Subcutaneous preadipocyte (primary cell): ENCODE results near the gene AQP6. TPM values are rescaled to one million over a fixed set of nuclear protein-coding genes. Genes with fewer than 3 reads are reported as not detected.

Experiments
- total RNA-seq: library from RNA; depleted of rRNA; stranded (reverse); fragments of >200 nt; gene quantifications from 2 replicates; pipeline ENCODE4 v1.2.3, GENCODE V29; 2012

Gene AQP6, protein sequence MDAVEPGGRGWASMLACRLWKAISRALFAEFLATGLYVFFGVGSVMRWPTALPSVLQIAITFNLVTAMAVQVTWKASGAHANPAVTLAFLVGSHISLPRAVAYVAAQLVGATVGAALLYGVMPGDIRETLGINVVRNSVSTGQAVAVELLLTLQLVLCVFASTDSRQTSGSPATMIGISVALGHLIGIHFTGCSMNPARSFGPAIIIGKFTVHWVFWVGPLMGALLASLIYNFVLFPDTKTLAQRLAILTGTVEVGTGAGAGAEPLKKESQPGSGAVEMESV
- not detected in 2 replicates for total RNA-seq

DNA sequence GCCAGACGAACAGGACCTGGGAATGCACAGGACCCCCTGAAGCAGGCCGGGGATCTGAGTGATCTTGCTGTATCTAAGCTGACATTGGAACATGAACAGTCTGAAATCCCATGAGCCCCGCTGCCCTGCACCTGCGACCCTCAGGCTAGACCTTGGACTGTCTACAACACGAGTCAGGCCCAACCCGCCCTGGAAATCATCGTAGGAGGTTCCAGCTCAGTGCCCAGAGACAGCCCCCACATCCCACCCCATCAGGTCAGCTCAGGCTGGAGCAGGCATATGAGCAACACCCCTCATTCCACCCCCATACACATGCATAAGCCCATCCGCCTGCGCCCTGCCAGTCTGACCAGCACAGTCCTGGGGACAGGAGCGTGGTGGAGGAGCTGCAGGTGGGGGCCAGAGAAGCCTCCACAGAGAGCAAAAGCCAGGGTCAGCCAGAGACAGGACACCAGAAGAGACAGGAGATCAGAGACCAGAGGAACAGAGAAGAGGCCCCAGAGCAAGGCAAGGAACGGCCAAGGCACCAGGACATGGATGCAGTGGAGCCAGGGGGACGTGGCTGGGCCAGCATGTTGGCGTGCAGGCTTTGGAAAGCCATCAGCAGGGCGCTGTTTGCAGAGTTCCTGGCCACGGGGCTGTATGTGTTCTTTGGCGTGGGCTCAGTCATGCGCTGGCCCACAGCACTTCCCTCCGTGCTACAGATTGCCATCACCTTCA, at the start of gene AQP6:
TSS of gene AQP6 (plus strand) at position 307 of the 720 bp plus-strand sequence. CDS start at position 534, 227 bp downstream.

DNA sequence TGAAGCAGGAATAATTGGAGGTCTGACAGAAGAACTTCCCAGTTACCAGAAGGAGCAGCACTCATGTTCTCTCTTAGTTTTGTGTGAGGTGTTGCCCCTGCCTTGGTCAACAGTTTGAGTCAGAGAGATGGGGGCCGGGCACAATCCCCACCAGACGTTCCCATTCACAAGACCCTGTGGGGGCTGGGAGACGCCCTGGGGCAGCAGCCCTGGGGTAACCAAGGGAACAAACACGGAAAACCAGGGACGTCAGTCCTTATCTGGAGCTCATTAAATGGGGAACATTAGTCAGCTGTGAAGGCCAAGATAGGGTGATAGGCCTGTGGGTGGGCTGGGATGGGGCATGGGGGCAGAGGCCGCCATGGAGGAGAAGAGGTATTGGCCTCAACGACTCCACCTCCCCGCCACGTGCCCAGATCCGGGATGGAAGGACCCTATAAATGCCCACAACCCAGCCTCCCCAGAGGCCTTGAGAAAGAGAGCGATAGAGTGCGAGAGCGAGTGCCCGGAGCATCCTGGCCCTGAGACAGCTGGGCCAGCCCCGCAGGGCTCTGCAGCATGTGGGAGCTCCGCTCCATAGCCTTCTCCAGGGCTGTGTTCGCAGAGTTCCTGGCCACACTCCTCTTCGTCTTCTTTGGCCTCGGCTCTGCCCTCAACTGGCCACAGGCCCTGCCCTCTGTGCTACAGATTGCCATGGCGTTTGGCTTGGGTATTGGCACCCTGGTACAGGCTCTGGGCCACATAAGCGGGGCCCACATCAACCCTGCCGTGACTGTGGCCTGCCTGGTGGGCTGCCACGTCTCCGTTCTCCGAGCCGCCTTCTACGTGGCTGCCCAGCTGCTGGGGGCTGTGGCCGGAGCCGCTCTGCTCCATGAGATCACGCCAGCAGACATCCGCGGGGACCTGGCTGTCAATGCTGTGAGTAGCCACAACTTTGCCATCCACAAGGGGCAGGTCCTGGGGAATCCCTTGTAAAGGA, 22.2 kb upstream of the AQP6 start, which contains the start of gene AQP2:
TSS of gene AQP2 (plus strand) at position 465 of the 979 bp plus-strand sequence. CDS start at position 559, 94 bp downstream.

DNA sequence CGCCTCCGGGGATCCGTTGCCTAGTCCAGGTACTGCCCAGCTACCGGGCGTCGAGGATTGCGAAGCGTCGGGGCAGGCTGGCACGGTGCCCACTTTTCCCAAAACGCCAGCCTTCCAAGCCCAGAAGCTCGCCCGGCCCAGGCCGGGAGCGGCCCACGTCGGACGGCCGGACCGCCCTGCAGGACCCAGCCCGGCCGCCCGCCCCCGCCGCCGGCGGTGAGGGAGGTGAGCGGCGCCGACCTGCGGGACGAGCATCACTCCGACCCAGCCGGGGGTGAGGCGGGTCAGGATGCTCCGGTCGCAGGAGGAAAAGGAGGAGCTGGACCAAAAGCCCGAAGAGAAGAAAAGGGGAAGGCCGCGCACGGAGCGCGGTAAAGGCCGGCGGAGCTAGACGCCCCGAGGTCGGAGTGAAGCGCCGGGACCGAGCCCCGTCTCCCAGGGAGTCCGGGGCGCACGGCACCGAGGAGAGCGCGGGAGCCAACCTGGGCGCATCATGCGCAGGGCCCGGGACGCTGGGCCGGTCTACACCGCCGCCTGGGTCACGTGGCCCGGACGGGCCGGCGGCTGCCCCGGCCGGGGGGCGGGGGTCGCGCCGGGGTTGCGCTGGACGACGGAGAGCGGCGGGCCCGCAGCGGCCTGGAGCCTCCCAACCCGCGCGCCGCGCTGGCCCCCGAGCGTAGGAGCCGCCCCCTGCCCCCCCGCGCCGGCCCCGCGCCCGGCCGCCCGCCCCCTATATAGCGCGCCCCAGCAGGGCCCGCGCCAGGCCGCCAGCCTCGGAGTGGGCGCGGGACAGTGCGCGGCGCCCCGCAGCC, 11.4 kb upstream of the AQP6 start, which contains the start of gene AQP5:
TSS of gene AQP5 (plus strand) at position 762 of the 812 bp plus-strand sequence. CDS start 146 bp downstream, outside the sequence.

DNA sequence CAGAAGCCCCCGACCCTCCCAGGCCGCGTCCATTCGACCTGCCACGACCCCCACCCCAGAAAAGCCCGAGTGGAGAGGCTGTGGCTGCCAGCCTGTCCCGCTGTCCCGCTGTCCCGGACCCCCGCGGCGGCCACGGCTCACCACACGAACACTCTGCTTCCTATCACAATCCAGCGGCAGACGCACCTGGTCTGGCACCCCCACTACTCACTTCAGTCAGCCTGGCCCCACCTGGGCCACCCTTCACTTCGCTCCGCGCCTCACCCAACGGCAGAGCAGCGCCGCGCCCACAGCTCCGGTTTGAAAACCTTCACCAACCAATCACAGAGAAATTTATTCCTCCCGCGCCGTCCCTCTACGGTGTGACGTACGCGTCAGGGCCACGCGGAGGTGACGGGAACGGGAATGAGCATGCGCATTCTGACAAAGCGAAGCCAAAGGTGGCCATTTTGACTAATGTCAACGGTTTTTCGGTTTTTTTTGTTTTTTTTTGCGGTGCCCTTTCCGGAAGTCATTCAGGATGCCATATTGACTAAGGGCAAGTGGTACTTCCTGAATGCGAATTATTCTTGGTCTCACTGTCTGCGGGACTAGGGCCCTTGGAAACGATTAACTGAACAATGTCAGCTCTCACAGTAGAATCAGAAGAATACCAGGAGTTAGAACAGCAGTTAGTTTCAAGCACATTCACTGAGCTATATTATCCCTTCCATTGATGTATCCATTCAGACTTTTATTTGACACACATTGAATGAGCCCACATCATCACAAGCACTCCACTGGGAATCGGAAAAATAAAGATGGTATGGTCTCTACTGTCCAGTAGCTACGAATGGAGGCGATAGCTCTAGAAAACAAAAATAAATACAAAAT, 52.7 kb downstream of the AQP6 start, which contains the start of gene RACGAP1:
TSS of gene RACGAP1 (minus strand) at position 308 of the 873 bp plus-strand sequence. CDS start 8,779 bp downstream, outside the sequence.

Other genes starting within 250 kb of the AQP6 start
- gene TMBIM6, start 231.4 kb upstream of the AQP6 start, total RNA-seq: 346 and 409 TPM in 2 replicates
- gene NCKAP5L, start 144.5 kb upstream of the AQP6 start, total RNA-seq: 16.2 and 17.8 TPM in 2 replicates
- gene BCDIN3D, start 129.8 kb upstream of the AQP6 start, total RNA-seq: 2.9 and 3.3 TPM in 2 replicates
- gene FAIM2, start 69.0 kb upstream of the AQP6 start, total RNA-seq: 0.37 and 0.98 TPM in 2 replicates
- not detected in 2 replicates for gene AQP2, start 22.2 kb upstream of the AQP6 start, total RNA-seq
- not detected in 2 replicates for gene AQP5, start 11.1 kb upstream of the AQP6 start, total RNA-seq
- gene RACGAP1, start 52.5 kb downstream of the AQP6 start, total RNA-seq: 63.2 and 90.1 TPM in 2 replicates
- 1.2 and 2.6 TPM in 2 replicates for gene ASIC1, start 84.6 kb downstream of the AQP6 start, total RNA-seq
- gene SMARCD1, start 112.4 kb downstream of the AQP6 start, total RNA-seq: 41.5 and 55.1 TPM in 2 replicates
- 0.37 and 0.39 TPM in 2 replicates for gene GPD1, start 131.1 kb downstream of the AQP6 start, total RNA-seq
- 19.5 and 36.0 TPM in 2 replicates for gene COX14, start 139.3 kb downstream of the AQP6 start, total RNA-seq
- gene CERS5, start 194.4 kb downstream of the AQP6 start, total RNA-seq: 19.5 and 22.1 TPM in 2 replicates